Measurements from ENCODE around the gene ABCG8. TPM values are rescaled to one million over a fixed set of nuclear protein-coding genes. Genes with fewer than 3 reads are reported as not detected.
A peak's percentile ranks its signal among the peaks of the same experiment; 100 is the strongest.

Gene ABCG8
- total and polyA plus RNA-seq, 8 donors: 0.03 to 0.06 TPM; not detected in 6

- peak in 3 of 4 donors; percentile 17 to 50 (median 22) for TF ChIP-seq CTCF (IDR thresholded peaks at IDR 0.05)
- H3K27ac ChIP-seq: peak overlapping the region in 3 of 4 donors; percentile 11 to 41 (median 24)
- ATAC-seq (peak; percentile 94 to 99 (median 98)), DNase-seq (peak; percentile 59 to 86 (median 68)), FAIRE-seq (no peak)
- H3K4me3 ChIP-seq: no peak overlapping the region
- peaks cover 0 to 16% (median 3%) of the 10 kb centered on the region in 3 donors for H3K36me3 ChIP-seq
- intact Hi-C loops (cut with DNase I): loop anchor here in 1 of 3 donors (10.0 kb wide), 1 partner anchor 73 kb away; no protein-coding TSS in a partner anchor
- H3K27me3 ChIP-seq: no peaks in the 10 kb centered on the region
- H3K9me3 ChIP-seq: no peaks in the 10 kb centered on the region
- H3K4me1 ChIP-seq: peaks cover 9 to 11% (median 9%) of the 10 kb centered on the region in 3 donors
- WGBS, 2 donors: 14 to 18% methylated on average over 11 of the region's 11 CpGs
Observed at GRCh38 chr2:43898134-43898837, 59.5 kb downstream of the ABCG8 start.

GRCh38 chr2:43898838-43899346, 60.1 kb downstream of the ABCG8 start:
- peaks cover 9 to 11% (median 9%) of the 10 kb centered on the region in 3 donors for H3K4me1 ChIP-seq
- intact Hi-C loops (cut with DNase I): loop anchor here in 1 of 3 donors (10.0 kb wide), 1 partner anchor 74 kb away; no protein-coding TSS in a partner anchor
- ATAC-seq: peak; percentile 8 to 38 (median 34)
- 58 to 66% methylated on average over 11 of the region's 11 CpGs for WGBS, 2 donors
- H3K27me3 ChIP-seq: no peaks in the 10 kb centered on the region
- no peak for FAIRE-seq
- H3K27ac ChIP-seq: peak overlapping the region in 2 of 4 donors; percentile 24 to 41
- no peak for DNase-seq
- TF ChIP-seq CTCF (IDR thresholded peaks at IDR 0.05): no peak
- no peak overlapping the region for H3K4me3 ChIP-seq
- H3K36me3 ChIP-seq: peaks cover 0 to 9% (median 0%) of the 10 kb centered on the region in 3 donors
- no peaks in the 10 kb centered on the region for H3K9me3 ChIP-seq

GRCh38 chr2:43899589-43899988, 60.8 kb downstream of the ABCG8 start:
- no peak for ATAC-seq
- Histone ChIP-seq H3K9me3 (no peaks in the 10 kb centered on the region), H3K4me3 (no peak overlapping the region), H3K4me1 (peaks cover 9 to 11% (median 9%) of the 10 kb centered on the region in 3 donors), H3K36me3 (peaks cover 0 to 5% (median 0%) of the 10 kb centered on the region in 3 donors), H3K27ac (no peak overlapping the region), H3K27me3 (no peaks in the 10 kb centered on the region)
- no peak for DNase-seq
- WGBS, 2 donors: 70 to 76% methylated on average over 2 of the region's 2 CpGs
- no peak for TF ChIP-seq CTCF (IDR thresholded peaks at IDR 0.05)
- FAIRE-seq: no peak
- intact Hi-C loops (cut with DNase I): loop anchor here in 1 of 3 donors (10.0 kb wide), 1 partner anchor 75 kb away; no protein-coding TSS in a partner anchor

- FAIRE-seq (no peak), DNase-seq (no peak), ATAC-seq (no peak)
- Histone ChIP-seq H3K4me1 (no peaks in the 10 kb centered on the region), H3K36me3 (peaks cover 0 to 17% (median 0%) of the 10 kb centered on the region in 3 donors), H3K9me3 (no peaks in the 10 kb centered on the region), H3K27me3 (no peaks in the 10 kb centered on the region), H3K27ac (no peak overlapping the region), H3K4me3 (no peak overlapping the region)
- intact Hi-C loops (cut with DNase I): no loop called here
- WGBS, 2 donors: 88 to 93% methylated on average over 11 of the region's 11 CpGs
- TF ChIP-seq CTCF (IDR thresholded peaks at IDR 0.05): no peak
Observed at GRCh38 chr2:43905371-43905803, 66.6 kb downstream of the ABCG8 start.
